Kidney (tissue), 14 donors: Measurements from ENCODE around the gene STXBP6. TPM values are rescaled to one million over a fixed set of nuclear protein-coding genes. Genes with fewer than 3 reads are reported as not detected.

Source experiments
- DNase-seq, 5 donors: peaks; one replicate each; pipeline ENCODE4 v3.0.0-alpha.2; 2013 to 2020
- FAIRE-seq: peaks from 2 replicates; lab custom pipeline; 2012; peaks lifted over from hg19 to GRCh38; lab: Jason Lieb, UNC
- H3K27ac ChIP-seq, 2 donors: one replicate each; pipeline ENCODE4 v1.7.0; 2013; ENCODE audit warnings: low read depth in 2 of 2, low read length in 2 of 2, inconsistent platforms in 1 of 2
- H3K27me3 ChIP-seq: one replicate; pipeline ENCODE4 v1.7.1; 2013; ENCODE audit warnings: low read length, inconsistent platforms; ENCODE audit not compliant: control insufficient read depth, insufficient read depth
- H3K36me3 ChIP-seq, 3 donors: one replicate each; pipeline versions ENCODE4 v1.7.0 to v1.7.1; 2013; ENCODE audit warnings: low read length in 3 of 3, control low read depth in 1 of 3, inconsistent platforms in 1 of 3; ENCODE audit not compliant: insufficient read depth in 3 of 3, control insufficient read depth in 2 of 3
- H3K4me1 ChIP-seq, 3 donors: one replicate each; pipeline versions ENCODE4 v1.7.0 to v1.7.1; 2013; ENCODE audit warnings: low read length in 3 of 3, inconsistent platforms in 1 of 3, low read depth in 1 of 3; ENCODE audit not compliant: control insufficient read depth in 2 of 3, insufficient read depth in 2 of 3
- H3K4me3 ChIP-seq, 3 donors: one replicate each; pipeline versions ENCODE4 v1.7.0 to v1.8.1; 2013; ENCODE audit warnings: low read length in 3 of 3, control low read depth in 1 of 3, inconsistent platforms in 1 of 3
- H3K9ac ChIP-seq, 3 donors: one replicate each; pipeline versions ENCODE4 v1.7.0 to v1.7.1; 2013; ENCODE audit warnings: low read length in 3 of 3, control low read depth in 1 of 3, inconsistent platforms in 1 of 3
- H3K9me3 ChIP-seq, 3 donors: one replicate each; pipeline versions ENCODE4 v1.7.0 to v1.7.1; 2013; ENCODE audit warnings: low read length in 3 of 3, control low read depth in 1 of 3, inconsistent platforms in 1 of 3; ENCODE audit not compliant: control insufficient read depth in 2 of 3, insufficient read depth in 1 of 3
- intact Hi-C: fragments of 100-400 bp; cut with DNase I; formaldehyde crosslinking; loops from one replicate; pipeline ENCODE4 v1.11.1; 2022
- polyA plus RNA-seq: library from polyadenylated mRNA; stranded (reverse); fragments of 350-450 nt; fragmentation: Illumina TruSeq; extraction: RNeasy Lipid Tissue Mini Kit (QIAGEN cat#74804); gene quantifications from one replicate; pipeline ENCODE4 v1.2.3, GENCODE V29; 2014; ENCODE audit warnings: low read depth, low replicate concordance; ENCODE audit not compliant: insufficient read depth
- total RNA-seq: library from RNA; stranded (reverse); fragmentation: NEBNext Ultra II Directional; extraction: Animal tissue kit (Norgen Biotek cat#: 25700); gene quantifications from one replicate; pipeline ENCODE4 v1.2.1, GENCODE V29; 2021
- TF ChIP-seq, protein P1 (sequence below): IDR thresholded peaks from 3 replicates; pipeline ENCODE4 v1.5.1; 2012; ENCODE audit warnings: mild to moderate bottlenecking, moderate library complexity, borderline replicate concordance; ENCODE audit not compliant: insufficient read depth; ENCODE audit errors: extremely low read depth
- donor health status: control.
- donor health status: control.
- donor health status: control.
- donor health status: control.
- donor health status: control.
- donor health status: DM: yes; HTN: yes; CAD: no.
- donor health status: Normal renal cell carcinoma (clear cell type).

Gene STXBP6
- total and polyA plus RNA-seq, 2 donors from 2014 or later = 2.8 to 3.9 TPM

DNA sequence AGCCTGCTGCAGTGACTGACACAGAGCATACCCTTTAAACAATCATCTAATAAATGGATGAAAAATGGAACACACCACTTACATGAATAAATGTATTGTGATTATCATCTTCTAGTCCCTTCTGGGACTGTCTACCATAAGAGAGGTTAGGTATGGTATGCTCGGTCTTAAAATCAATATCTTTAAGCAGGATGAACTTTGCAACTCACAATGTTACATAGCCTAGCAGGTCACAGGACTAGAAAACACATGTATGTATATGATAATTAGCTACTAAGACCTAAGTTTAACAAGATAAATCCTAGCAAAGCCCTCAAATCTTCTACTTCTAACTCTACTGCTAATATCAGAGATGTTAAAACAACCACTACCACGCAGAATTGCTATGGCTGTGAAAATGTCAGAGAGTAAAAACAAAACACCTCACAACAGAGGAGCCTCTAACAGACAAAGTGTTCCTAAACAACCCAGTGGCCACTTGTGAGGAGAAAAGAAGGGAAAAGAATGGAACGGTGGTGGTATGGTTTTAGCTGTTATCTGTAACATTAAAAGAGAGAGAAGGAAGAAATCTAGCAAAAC is 139.4 kb downstream of the STXBP6 start:
- TF ChIP-seq, protein P1, sequence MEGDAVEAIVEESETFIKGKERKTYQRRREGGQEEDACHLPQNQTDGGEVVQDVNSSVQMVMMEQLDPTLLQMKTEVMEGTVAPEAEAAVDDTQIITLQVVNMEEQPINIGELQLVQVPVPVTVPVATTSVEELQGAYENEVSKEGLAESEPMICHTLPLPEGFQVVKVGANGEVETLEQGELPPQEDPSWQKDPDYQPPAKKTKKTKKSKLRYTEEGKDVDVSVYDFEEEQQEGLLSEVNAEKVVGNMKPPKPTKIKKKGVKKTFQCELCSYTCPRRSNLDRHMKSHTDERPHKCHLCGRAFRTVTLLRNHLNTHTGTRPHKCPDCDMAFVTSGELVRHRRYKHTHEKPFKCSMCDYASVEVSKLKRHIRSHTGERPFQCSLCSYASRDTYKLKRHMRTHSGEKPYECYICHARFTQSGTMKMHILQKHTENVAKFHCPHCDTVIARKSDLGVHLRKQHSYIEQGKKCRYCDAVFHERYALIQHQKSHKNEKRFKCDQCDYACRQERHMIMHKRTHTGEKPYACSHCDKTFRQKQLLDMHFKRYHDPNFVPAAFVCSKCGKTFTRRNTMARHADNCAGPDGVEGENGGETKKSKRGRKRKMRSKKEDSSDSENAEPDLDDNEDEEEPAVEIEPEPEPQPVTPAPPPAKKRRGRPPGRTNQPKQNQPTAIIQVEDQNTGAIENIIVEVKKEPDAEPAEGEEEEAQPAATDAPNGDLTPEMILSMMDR = no peak
- Histone ChIP-seq H3K27me3 (no peaks in the 10 kb centered on the region), H3K9me3 (no peaks in the 10 kb centered on the region), H3K4me1 (no peaks in the 10 kb centered on the region), H3K27ac (no peak overlapping the region), H3K36me3 (no peaks in the 10 kb centered on the region), H3K9ac (no peak overlapping the region), H3K4me3 (no peak overlapping the region)
- intact Hi-C loops = no loop called here
- no peak for FAIRE-seq
- DNase-seq = no peak

DNA sequence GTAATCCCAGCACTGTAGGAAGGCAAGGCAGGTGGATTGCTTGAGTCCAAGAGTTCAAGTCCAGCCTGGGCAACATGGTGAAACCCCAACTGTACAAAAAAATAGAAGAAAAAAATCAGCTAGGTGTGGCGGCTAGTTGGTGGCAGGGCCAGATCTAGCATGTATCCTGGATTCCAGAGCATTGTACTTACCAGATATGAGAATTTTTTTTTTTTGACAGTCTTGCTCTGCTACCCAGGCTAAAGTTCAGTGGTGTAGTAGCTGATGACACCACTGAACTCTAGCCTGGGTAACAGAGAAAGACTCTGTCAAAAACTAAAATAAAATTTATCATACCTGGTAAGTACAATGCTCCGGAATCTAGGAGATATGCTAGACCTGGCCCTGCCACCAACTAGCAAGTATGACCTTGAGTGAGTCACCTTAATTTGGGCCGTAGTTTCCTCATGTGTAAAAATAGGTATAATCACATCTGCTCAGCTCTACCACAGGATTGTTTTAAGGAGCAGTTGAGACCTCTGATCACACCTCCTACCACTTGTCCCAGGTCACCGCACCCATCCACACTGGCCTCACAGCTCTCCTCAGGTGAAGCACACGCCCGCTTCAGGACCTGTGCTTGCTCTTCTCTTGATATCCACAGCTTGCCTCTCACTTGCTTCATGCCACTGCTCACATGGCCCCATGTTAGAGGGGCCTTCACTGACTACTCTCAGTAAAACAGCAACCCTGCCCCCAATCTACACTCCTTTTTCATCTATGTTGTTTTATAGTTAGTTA is 140.2 kb downstream of the STXBP6 start:
- H3K9me3 ChIP-seq = no peaks in the 10 kb centered on the region
- no peaks in the 10 kb centered on the region for H3K4me1 ChIP-seq
- H3K4me3 ChIP-seq = no peak overlapping the region
- intact Hi-C loops = no loop called here
- H3K27ac ChIP-seq = no peak overlapping the region
- DNase-seq (no peak), FAIRE-seq (no peak)
- TF ChIP-seq, protein P1 = no peak
- no peak overlapping the region for H3K9ac ChIP-seq
- no peaks in the 10 kb centered on the region for H3K27me3 ChIP-seq
- no peaks in the 10 kb centered on the region for H3K36me3 ChIP-seq

DNA sequence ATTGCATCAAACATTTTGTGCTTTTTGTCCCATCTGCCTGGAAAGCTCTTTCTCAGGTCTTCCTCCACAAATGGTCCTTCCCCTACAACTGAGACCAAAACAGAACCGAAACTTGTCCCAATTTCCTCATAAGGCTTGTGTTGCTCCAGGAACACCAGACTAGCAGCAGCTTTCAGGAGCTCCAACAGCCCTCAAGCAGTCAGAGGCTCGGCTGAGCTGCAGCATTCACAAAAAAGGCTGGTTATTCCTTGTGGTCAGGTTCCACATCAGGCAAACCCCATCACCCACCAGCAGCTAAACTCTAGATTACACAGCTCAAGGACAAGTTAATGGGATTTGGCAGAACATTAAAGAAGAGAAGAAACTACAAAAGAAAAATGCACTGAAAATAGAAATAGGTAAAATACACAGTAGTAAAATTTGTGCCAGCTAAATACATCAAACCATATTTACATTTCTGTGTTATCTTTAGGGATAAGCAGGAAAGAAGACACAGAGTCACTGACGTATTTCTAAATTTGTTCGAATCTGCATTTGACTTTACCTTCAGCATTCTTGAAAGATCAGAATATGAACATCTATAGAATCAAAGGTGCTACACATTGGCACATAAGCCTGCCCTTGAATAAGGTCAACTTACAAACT is 141.2 kb downstream of the STXBP6 start:
- no peaks in the 10 kb centered on the region for H3K27me3 ChIP-seq
- intact Hi-C loops = no loop called here
- no peaks in the 10 kb centered on the region for H3K36me3 ChIP-seq
- no peaks in the 10 kb centered on the region for H3K4me1 ChIP-seq
- H3K9me3 ChIP-seq = no peaks in the 10 kb centered on the region
- H3K27ac ChIP-seq = no peak overlapping the region
- FAIRE-seq (no peak), DNase-seq (no peak)
- H3K9ac ChIP-seq = no peak overlapping the region
- no peak overlapping the region for H3K4me3 ChIP-seq
- TF ChIP-seq, protein P1 = no peak
